Lower leg skin (tissue), 3 donors: ENCODE results near the gene SNRNP200.

Source experiments
- CTCF ChIP-seq, 3 donors: fragments of 450-650 bp; IDR thresholded peaks; one replicate each; pipeline ENCODE4 v1.5.1; 2016; ENCODE audit warnings: antibody characterized with exemption in 3 of 3, mild to moderate bottlenecking in 3 of 3, moderate library complexity in 2 of 3
- POLR2A ChIP-seq, 2 donors: fragments of 450-650 bp; IDR thresholded peaks; one replicate each; pipeline ENCODE4 v1.6.1; 2016 to 2017; ENCODE audit warnings: antibody characterized with exemption in 2 of 2, mild to moderate bottlenecking in 1 of 2, moderate library complexity in 1 of 2

- no peak for TF ChIP-seq CTCF (IDR thresholded peaks at IDR 0.05)
- TF ChIP-seq POLR2A (IDR thresholded peaks at IDR 0.05), result no peak
Observed at GRCh38 chr2:96316999-96317398, 11.7 kb upstream of the SNRNP200 start.
